ENCODE results near the gene CYP19A1. TPM values are rescaled to one million over a fixed set of nuclear protein-coding genes. Genes with fewer than 3 reads are reported as not detected.

CYP19A1 gene
- total RNA-seq, 1 donor from 2014 or later = not detected

- H2AFZ ChIP-seq (replicated peaks) = no peak overlapping the region
- Mint-ChIP-seq H3K4me1 (peaks cover 2% of the 10 kb centered on the region), H3K9me3 (no peaks in the 10 kb centered on the region), H3K4me3 (no peak overlapping the region), H3K27me3 (ENCODE audit: insufficient read depth, low read depth) (peaks cover 4% of the 10 kb centered on the region), H3K27ac (no peak overlapping the region), H3K36me3 (no peaks in the 10 kb centered on the region)
- no peaks in the 10 kb centered on the region for H3K79me2 ChIP-seq (ENCODE audit: low read depth)
- no peaks in the 10 kb centered on the region for H4K20me1 ChIP-seq (ENCODE audit: low read depth)
- H3K4me2 ChIP-seq = no peak overlapping the region
- H3K9ac ChIP-seq = no peak overlapping the region
- no peaks in the 10 kb centered on the region for H3K4me1 ChIP-seq
- no peaks in the 10 kb centered on the region for H3K9me3 ChIP-seq (ENCODE audit: low read depth)
- H3K4me3 ChIP-seq = no peak overlapping the region
- TF ChIP-seq CTCF (IDR thresholded peaks at IDR 0.05) (no peak), EZH2 (IDR thresholded peaks at IDR 0.05) (no peak), EZH2phosphoT487 (IDR thresholded peaks at IDR 0.05) (no peak)
- H3F3A ChIP-seq (ENCODE audit: low read depth) = no peaks in the 10 kb centered on the region
- H3K27ac ChIP-seq = no peak overlapping the region
- no peaks in the 10 kb centered on the region for H3K27me3 ChIP-seq
- no peaks in the 10 kb centered on the region for H3K36me3 ChIP-seq
- no peak for DNase-seq (ENCODE audit: low spot score)
Measured at GRCh38 chr15:51186181-51186705, 152.2 kb downstream of the CYP19A1 start.

GRCh38 chr15:51185213-51186159 lies 152.9 kb downstream of the CYP19A1 start:
- Histone ChIP-seq H3K4me3 (no peak overlapping the region), H3K27me3 (no peaks in the 10 kb centered on the region), H4K20me1 (ENCODE audit: low read depth) (no peaks in the 10 kb centered on the region), H3K27ac (no peak overlapping the region), H3K79me2 (ENCODE audit: low read depth) (no peaks in the 10 kb centered on the region), H3K36me3 (no peaks in the 10 kb centered on the region), H3K4me2 (no peak overlapping the region), H3K9ac (no peak overlapping the region), H3K9me3 (ENCODE audit: low read depth) (no peaks in the 10 kb centered on the region), H3K4me1 (no peaks in the 10 kb centered on the region), H2AFZ (replicated peaks) (no peak overlapping the region), H3F3A (ENCODE audit: low read depth) (no peaks in the 10 kb centered on the region)
- DNase-seq (ENCODE audit: low spot score) = no peak
- Mint-ChIP-seq H3K4me1 (peaks cover 2% of the 10 kb centered on the region), H3K27ac (peak overlapping the region; percentile 59), H3K9me3 (no peaks in the 10 kb centered on the region), H3K4me3 (no peak overlapping the region), H3K27me3 (ENCODE audit: insufficient read depth, low read depth) (peaks cover 2% of the 10 kb centered on the region), H3K36me3 (no peaks in the 10 kb centered on the region)
- TF ChIP-seq EZH2 (IDR thresholded peaks at IDR 0.05) (no peak), EZH2phosphoT487 (IDR thresholded peaks at IDR 0.05) (no peak), CTCF (IDR thresholded peaks at IDR 0.05) (no peak)

GRCh38 chr15:51184627-51185026 lies 153.8 kb downstream of the CYP19A1 start:
- Mint-ChIP-seq H3K9me3 (no peaks in the 10 kb centered on the region), H3K4me1 (peaks cover 2% of the 10 kb centered on the region), H3K4me3 (no peak overlapping the region), H3K27ac (no peak overlapping the region), H3K36me3 (no peaks in the 10 kb centered on the region), H3K27me3 (ENCODE audit: insufficient read depth, low read depth) (peaks cover 2% of the 10 kb centered on the region)
- Histone ChIP-seq H3K27ac (no peak overlapping the region), H3K27me3 (no peaks in the 10 kb centered on the region), H3K79me2 (ENCODE audit: low read depth) (no peaks in the 10 kb centered on the region), H3K36me3 (no peaks in the 10 kb centered on the region), H3K4me3 (no peak overlapping the region), H2AFZ (replicated peaks) (no peak overlapping the region), H3F3A (ENCODE audit: low read depth) (no peaks in the 10 kb centered on the region), H3K9ac (no peak overlapping the region), H4K20me1 (ENCODE audit: low read depth) (no peaks in the 10 kb centered on the region), H3K9me3 (ENCODE audit: low read depth) (no peaks in the 10 kb centered on the region), H3K4me1 (no peaks in the 10 kb centered on the region), H3K4me2 (no peak overlapping the region)
- no peak for DNase-seq (ENCODE audit: low spot score)
- no peak for TF ChIP-seq EZH2phosphoT487 (IDR thresholded peaks at IDR 0.05)
- TF ChIP-seq EZH2 (IDR thresholded peaks at IDR 0.05) = no peak
- TF ChIP-seq CTCF (IDR thresholded peaks at IDR 0.05) = no peak
